Mesodermal cell (in vitro differentiated cells): ENCODE data around the gene NHERF2.

Source experiments
- H3K27ac ChIP-seq: 2 replicates; pipeline ENCODE4 v1.7.0; 2013; ENCODE audit warnings: mild to moderate bottlenecking, low read depth, low read length, moderate library complexity; ENCODE audit not compliant: severe bottlenecking
- H3K36me3 ChIP-seq: 2 replicates; pipeline ENCODE4 v1.7.1; 2013; ENCODE audit warnings: mild to moderate bottlenecking, low read length, moderate library complexity; ENCODE audit not compliant: control insufficient read depth, insufficient read depth
- H3K4me1 ChIP-seq: one replicate; pipeline ENCODE4 v1.7.1; 2013; ENCODE audit warnings: mild to moderate bottlenecking, low read length; ENCODE audit not compliant: insufficient read depth, control insufficient read depth, poor library complexity, severe bottlenecking
- H3K4me3 ChIP-seq: 2 replicates; pipeline ENCODE4 v1.7.0; 2013; ENCODE audit warnings: low read length, control low read depth, mild to moderate bottlenecking; ENCODE audit not compliant: insufficient read depth, poor library complexity, severe bottlenecking; ENCODE audit errors: extremely low read depth
- H3K9me3 ChIP-seq: 2 replicates; pipeline ENCODE4 v1.7.1; 2013; ENCODE audit warnings: mild to moderate bottlenecking, low read length, moderate library complexity; ENCODE audit not compliant: control insufficient read depth
- WGBS, 2 experiments: methylation state at CpG; one replicate each; pipeline ENCODE4 v1.1.5; 2013; ENCODE audit warnings: missing lambda C conversion rate in 2 of 2; ENCODE audit not compliant: insufficient coverage in 2 of 2; 5-methylcytosine and 5-hydroxymethylcytosine counted together

Gene NHERF2

GRCh38 chr16:2001456-2002355 lies 25.0 kb upstream of the NHERF2 start:
- Histone ChIP-seq H3K36me3 (peaks cover 78% of the 10 kb centered on the region), H3K4me3 (no peak overlapping the region)
- 97% methylated on average over 52 to 53 of the region's 53 CpGs for WGBS, 2 experiments

GRCh38 chr16:2002406-2003230 lies 24.1 kb upstream of the NHERF2 start:
- WGBS, 2 experiments: 96 to 97% methylated on average over 47 of the region's 47 CpGs
- peaks cover 78% of the 10 kb centered on the region for H3K36me3 ChIP-seq
- no peak overlapping the region for H3K27ac ChIP-seq
- H3K4me1 ChIP-seq: peaks cover 25% of the 10 kb centered on the region
- no peaks in the 10 kb centered on the region for H3K9me3 ChIP-seq
- H3K4me3 ChIP-seq: no peak overlapping the region

More at GRCh38 chr16:2001456-2002355, 25.0 kb upstream of the NHERF2 start:
- Histone ChIP-seq H3K4me1 (peaks cover 16% of the 10 kb centered on the region), H3K27ac (no peak overlapping the region), H3K9me3 (no peaks in the 10 kb centered on the region)

- peaks cover 78% of the 10 kb centered on the region for H3K36me3 ChIP-seq
- H3K4me1 ChIP-seq: peaks cover 28% of the 10 kb centered on the region
- no peak overlapping the region for H3K27ac ChIP-seq
- WGBS, 2 experiments: 79 to 90% methylated on average over 3 to 8 of the region's 8 CpGs
- no peaks in the 10 kb centered on the region for H3K9me3 ChIP-seq
- no peak overlapping the region for H3K4me3 ChIP-seq
These were observed 23.4 kb upstream of the NHERF2 start for GRCh38 chr16:2003231-2003826.

- Histone ChIP-seq H3K27ac (peak overlapping the region; percentile 57), H3K36me3 (peaks cover 75% of the 10 kb centered on the region), H3K9me3 (no peaks in the 10 kb centered on the region), H3K4me1 (peaks cover 28% of the 10 kb centered on the region), H3K4me3 (no peak overlapping the region)
- WGBS, 2 experiments: 30 to 34% methylated on average over 33 to 36 of the region's 36 CpGs
These were observed 22.7 kb upstream of the NHERF2 start for GRCh38 chr16:2003827-2004641.

GRCh38 chr16:2004795-2005517 lies 21.7 kb upstream of the NHERF2 start:
- H3K9me3 ChIP-seq: no peaks in the 10 kb centered on the region
- H3K4me3 ChIP-seq: no peak overlapping the region
- peaks cover 28% of the 10 kb centered on the region for H3K4me1 ChIP-seq
- no peak overlapping the region for H3K27ac ChIP-seq
- 92 to 94% methylated on average over 31 to 33 of the region's 34 CpGs for WGBS, 2 experiments
- peaks cover 66% of the 10 kb centered on the region for H3K36me3 ChIP-seq

GRCh38 chr16:2005646-2006045 lies 21.1 kb upstream of the NHERF2 start:
- no peak overlapping the region for H3K4me3 ChIP-seq
- no peak overlapping the region for H3K27ac ChIP-seq
- peaks cover 34% of the 10 kb centered on the region for H3K4me1 ChIP-seq

GRCh38 chr16:2006317-2006716 lies 20.4 kb upstream of the NHERF2 start:
- Histone ChIP-seq H3K9me3 (no peaks in the 10 kb centered on the region), H3K4me1 (peaks cover 35% of the 10 kb centered on the region), H3K4me3 (no peak overlapping the region), H3K36me3 (peaks cover 52% of the 10 kb centered on the region), H3K27ac (no peak overlapping the region)
- 91 to 95% methylated on average over 8 of the region's 8 CpGs for WGBS, 2 experiments

More at GRCh38 chr16:2005646-2006045, 21.1 kb upstream of the NHERF2 start:
- no peaks in the 10 kb centered on the region for H3K9me3 ChIP-seq
- WGBS, 2 experiments: 90 to 93% methylated on average over 19 to 21 of the region's 21 CpGs
- peaks cover 59% of the 10 kb centered on the region for H3K36me3 ChIP-seq

- H3K9me3 ChIP-seq: no peaks in the 10 kb centered on the region
- no peak overlapping the region for H3K27ac ChIP-seq
- peaks cover 43% of the 10 kb centered on the region for H3K36me3 ChIP-seq
- H3K4me1 ChIP-seq: peaks cover 35% of the 10 kb centered on the region
- 95 to 96% methylated on average over 16 of the region's 16 CpGs for WGBS, 2 experiments
- H3K4me3 ChIP-seq: no peak overlapping the region
These were observed 19.4 kb upstream of the NHERF2 start for GRCh38 chr16:2007081-2007836.

GRCh38 chr16:2008009-2008526 lies 18.6 kb upstream of the NHERF2 start:
- 90 to 96% methylated on average over 15 of the region's 15 CpGs for WGBS, 2 experiments
- Histone ChIP-seq H3K9me3 (no peaks in the 10 kb centered on the region), H3K36me3 (peaks cover 35% of the 10 kb centered on the region), H3K27ac (no peak overlapping the region), H3K4me1 (peaks cover 35% of the 10 kb centered on the region), H3K4me3 (peak overlapping the region; percentile 88)
